H1 (cell line): Measurements from ENCODE around the gene PLEKHA5. TPM values are rescaled to one million over a fixed set of nuclear protein-coding genes. Genes with fewer than 3 reads are reported as not detected.

Source experiments
- CTCF ChIA-PET: fragments of 300-600 bp; sonication (Branson Sonifier 250); formaldehyde crosslinking; loops from one replicate; lab custom pipeline; 2021; ENCODE audit not compliant: partially characterized antibody; lab: Charles Lee
- POLR2A ChIA-PET: fragments of 300-600 bp; sonication (Branson Sonifier 250); formaldehyde crosslinking; loops from one replicate; lab custom pipeline; 2021; ENCODE audit warnings: inconsistent platforms; ENCODE audit not compliant: partially characterized antibody; lab: Charles Lee
- DNase-seq, 2 experiments: peaks; one replicate each; pipeline versions ENCODE4 v3.0.0 to v3.0.0-alpha.2; 2010 to 2022; ENCODE audit warnings: low spot score in 2 of 2, low read depth in 1 of 2, mixed read lengths in 1 of 2
- FAIRE-seq: peaks from 2 replicates; lab custom pipeline; 2011; peaks lifted over from hg19 to GRCh38; lab: Jason Lieb, UNC
- H2AFZ ChIP-seq: 2 replicates; pipeline ENCODE4 v1.8.1; 2012; ENCODE audit warnings: low read length, inconsistent platforms
- H2AK5ac ChIP-seq: 2 replicates; pipeline ENCODE4 v1.6.1; 2013; ENCODE audit warnings: low read depth, low read length
- H2BK120ac ChIP-seq: replicated peaks from 2 replicates; pipeline ENCODE3; 2013; ENCODE audit warnings: low read depth, low read length, inconsistent platforms
- H2BK12ac ChIP-seq: 2 replicates; pipeline ENCODE4 v1.6.1; 2013; ENCODE audit warnings: low read depth, low read length
- H2BK15ac ChIP-seq: 2 replicates; pipeline ENCODE4 v1.6.1; 2013; ENCODE audit warnings: low read length
- H2BK20ac ChIP-seq: 2 replicates; pipeline ENCODE4 v1.6.1; 2013; ENCODE audit warnings: low read length
- H2BK5ac ChIP-seq: 2 replicates; pipeline ENCODE4 v1.6.1; 2013; ENCODE audit warnings: low read depth, low read length
- H3K14ac ChIP-seq: 2 replicates; pipeline ENCODE4 v1.6.1; 2013; ENCODE audit warnings: inconsistent platforms; ENCODE audit not compliant: insufficient read length
- H3K18ac ChIP-seq: 2 replicates; pipeline ENCODE4 v1.6.1; 2013; ENCODE audit warnings: low read length; ENCODE audit errors: extremely low read depth
- H3K23ac ChIP-seq: 2 replicates; pipeline ENCODE4 v1.6.1; 2013; ENCODE audit warnings: inconsistent platforms; ENCODE audit not compliant: insufficient read length
- H3K23me2 ChIP-seq: 2 replicates; pipeline ENCODE4 v1.6.1; 2013; ENCODE audit warnings: low read depth, low read length
- H3K27ac ChIP-seq: 2 replicates; pipeline ENCODE4 v1.6.1; 2011; ENCODE audit warnings: low read depth, low read length, inconsistent platforms
- H3K27me3 ChIP-seq, 4 experiments: replicated peaks in 1 of 4; 1 replicate in 1 of 4; 2 replicates in 3 of 4; pipeline versions ENCODE4 v1.6.1 to v1.8.1; 2011 to 2013; ENCODE audit warnings: low read length in 3 of 4, mild to moderate bottlenecking in 3 of 4, inconsistent platforms in 2 of 4, mixed read lengths in 2 of 4, moderate library complexity in 1 of 4; ENCODE audit not compliant: control insufficient read depth in 3 of 4, insufficient read depth in 3 of 4; ENCODE audit errors: extremely low read depth in 1 of 4
- H3K36me3 ChIP-seq, 4 experiments: 2 replicates each; pipeline versions ENCODE4 v1.6.1 to v1.8.1; 2011 to 2013; ENCODE audit warnings: mild to moderate bottlenecking in 4 of 4, low read length in 3 of 4, moderate library complexity in 2 of 4, control low read depth in 1 of 4, inconsistent platforms in 1 of 4; ENCODE audit not compliant: insufficient read depth in 4 of 4, control insufficient read depth in 2 of 4
- H3K4ac ChIP-seq: replicated peaks from 2 replicates; pipeline ENCODE3; 2013; ENCODE audit warnings: low read length, low read depth, mixed read lengths, inconsistent platforms; ENCODE audit not compliant: insufficient read length
- H3K4me1 ChIP-seq, 4 experiments: replicated peaks in 1 of 4; 1 replicate in 1 of 4; 2 replicates in 3 of 4; pipeline versions ENCODE4 v1.6.1 to v1.8.1; 2011 to 2013; ENCODE audit warnings: low read length in 3 of 4, inconsistent platforms in 2 of 4, mixed read lengths in 1 of 4; ENCODE audit not compliant: insufficient read depth in 4 of 4, control insufficient read depth in 3 of 4
- H3K4me2 ChIP-seq, 2 experiments: 2 replicates each; pipeline versions ENCODE4 v1.6.1 to v1.8.1; 2011 to 2013; ENCODE audit warnings: low read depth in 2 of 2, low read length in 2 of 2, control low read depth in 1 of 2, inconsistent platforms in 1 of 2, mild to moderate bottlenecking in 1 of 2; ENCODE audit not compliant: insufficient read depth in 1 of 2
- H3K4me3 ChIP-seq, 4 experiments: fragments of 200-600, 300-600 bp in 1 of 4; sonication (generic), shearing (Covaris generic), sonication (Bioruptor Twin) in 1 of 4; 2 replicates each; pipeline versions ENCODE4 v1.5.1 to v1.8.1; 2011 to 2016; ENCODE audit warnings: low read length in 4 of 4, low read depth in 3 of 4, control low read depth in 2 of 4, inconsistent platforms in 2 of 4, mild to moderate bottlenecking in 2 of 4, mixed read lengths in 1 of 4, moderate library complexity in 1 of 4; ENCODE audit not compliant: insufficient read depth in 2 of 4; ENCODE audit errors: extremely low read depth in 1 of 4
- H3K56ac ChIP-seq: replicated peaks from 2 replicates; pipeline ENCODE3; 2013; ENCODE audit warnings: low read depth, mild to moderate bottlenecking, mixed read lengths, low read length, inconsistent platforms; ENCODE audit not compliant: insufficient read length
- H3K79me1 ChIP-seq: 2 replicates; pipeline ENCODE4 v1.6.1; 2013; ENCODE audit warnings: low read depth, low read length, control low read depth
- H3K79me2 ChIP-seq, 2 experiments: 2 replicates each; pipeline versions ENCODE4 v1.6.1 to v1.8.1; 2012 to 2013; ENCODE audit warnings: low read length in 2 of 2, mild to moderate bottlenecking in 2 of 2, inconsistent platforms in 1 of 2; ENCODE audit not compliant: insufficient read depth in 2 of 2, control insufficient read depth in 1 of 2
- H3K9ac ChIP-seq, 4 experiments: replicated peaks in 1 of 4; 1 replicate in 1 of 4; 2 replicates in 3 of 4; pipeline versions ENCODE4 v1.6.1 to v1.8.1; 2011 to 2013; ENCODE audit warnings: low read depth in 3 of 4, low read length in 3 of 4, control low read depth in 2 of 4, mild to moderate bottlenecking in 2 of 4, moderate library complexity in 2 of 4, inconsistent platforms in 1 of 4; ENCODE audit errors: extremely low read depth in 1 of 4
- H3K9me3 ChIP-seq, 2 experiments: 2 replicates each; pipeline versions ENCODE4 v1.6.1 to v1.8.1; 2012 to 2013; ENCODE audit warnings: mild to moderate bottlenecking in 2 of 2, moderate library complexity in 2 of 2, control low read depth in 1 of 2, inconsistent platforms in 1 of 2, low read depth in 1 of 2, low read length in 1 of 2, mixed read lengths in 1 of 2; ENCODE audit not compliant: insufficient read depth in 2 of 2
- H4K20me1 ChIP-seq, 2 experiments: replicated peaks in 1 of 2; 2 replicates each; pipeline versions ENCODE3 to v1.8.1; 2011 to 2013; ENCODE audit warnings: inconsistent platforms in 2 of 2, low read length in 2 of 2, mild to moderate bottlenecking in 1 of 2; ENCODE audit not compliant: insufficient read depth in 2 of 2, control insufficient read depth in 1 of 2
- H4K5ac ChIP-seq: 2 replicates; pipeline ENCODE4 v1.6.1; 2013; ENCODE audit warnings: low read length, low read depth, mixed read lengths, inconsistent platforms; ENCODE audit not compliant: insufficient read length
- H4K8ac ChIP-seq: 2 replicates; pipeline ENCODE4 v1.8.0; 2013; ENCODE audit warnings: mild to moderate bottlenecking, moderate library complexity, low read length, inconsistent platforms; ENCODE audit not compliant: insufficient read depth; ENCODE audit errors: extremely low read depth
- H4K91ac ChIP-seq: replicated peaks from 2 replicates; pipeline ENCODE3; 2013; ENCODE audit warnings: low read length, mixed read lengths, inconsistent platforms; ENCODE audit not compliant: insufficient read length
- ATF3 ChIP-seq: IDR thresholded peaks from 2 replicates; pipeline ENCODE4 v1.6.1; 2011; ENCODE audit warnings: low read depth, mild to moderate bottlenecking, low read length; ENCODE audit not compliant: insufficient read depth
- CHD1 ChIP-seq: IDR thresholded peaks from 2 replicates; pipeline ENCODE4 v1.6.1; 2012; ENCODE audit warnings: low read depth, low read length, improper control_type of control experiment
- CHD2 ChIP-seq: IDR thresholded peaks from 2 replicates; pipeline ENCODE4 v1.6.1; 2012; ENCODE audit warnings: low read length, improper control_type of control experiment
- CTCF ChIP-seq, 3 experiments: IDR thresholded peaks; 1 replicate in 2 of 3; 2 replicates in 1 of 3; pipeline versions ENCODE4 v1.5.1 to v1.6.1; 2011; ENCODE audit warnings: low read length in 3 of 3, mild to moderate bottlenecking in 3 of 3, inconsistent platforms in 2 of 3, low read depth in 1 of 3, moderate library complexity in 1 of 3; ENCODE audit not compliant: insufficient read depth in 1 of 3; ENCODE audit errors: control extremely low read depth in 1 of 3
- EP300 ChIP-seq, 2 experiments: IDR thresholded peaks; 1 replicate in 1 of 2; 2 replicates in 1 of 2; pipeline ENCODE4 v1.6.1; 2011 to 2012; ENCODE audit warnings: low read depth in 2 of 2, low read length in 2 of 2, mild to moderate bottlenecking in 2 of 2, borderline replicate concordance in 1 of 2, inconsistent platforms in 1 of 2, moderate library complexity in 1 of 2
- FOSL1 ChIP-seq: IDR thresholded peaks from 2 replicates; pipeline ENCODE4 v1.6.1; 2011; ENCODE audit warnings: mild to moderate bottlenecking, low read depth, low read length, moderate library complexity; ENCODE audit not compliant: insufficient read depth
- GTF2F1 ChIP-seq: IDR thresholded peaks from 2 replicates; pipeline ENCODE4 v1.6.1; 2012; ENCODE audit warnings: low read depth, low read length, improper control_type of control experiment, borderline replicate concordance
- POLR2A ChIP-seq, 2 experiments: IDR thresholded peaks; 1 replicate in 1 of 2; 2 replicates in 1 of 2; pipeline ENCODE4 v1.6.1; 2011; ENCODE audit warnings: low read depth in 2 of 2, low read length in 2 of 2, mild to moderate bottlenecking in 2 of 2; ENCODE audit errors: control extremely low read depth in 1 of 2
- SUZ12 ChIP-seq: fragments of 200-600 bp; sonication (generic); IDR thresholded peaks from 2 replicates; pipeline ENCODE4 v1.6.1; 2012; ENCODE audit warnings: mild to moderate bottlenecking, inconsistent platforms, low read length, moderate library complexity, mixed read lengths
- TEAD4 ChIP-seq: IDR thresholded peaks from 2 replicates; pipeline ENCODE4 v1.6.1; 2012; ENCODE audit warnings: low read depth, low read length, inconsistent platforms, mixed read lengths
- WGBS, 2 experiments: shearing (Covaris generic) in 1 of 2; methylation state at CpG; one replicate each; pipeline versions ENCODE4 v1.1.6 to v1.1.7; 2013 to 2015; ENCODE audit warnings: low lambda C conversion rate in 2 of 2, mixed read lengths in 2 of 2, inconsistent platforms in 1 of 2, low coverage in 1 of 2, missing lambda C conversion rate in 1 of 2; ENCODE audit not compliant: insufficient replicate concordance in 2 of 2, insufficient coverage in 1 of 2, insufficient read length in 1 of 2; ENCODE audit errors: extremely low coverage in 1 of 2, missing lambda C conversion rate in 1 of 2; 5-methylcytosine and 5-hydroxymethylcytosine counted together
- polyA plus RNA-seq, 7 experiments: library from polyadenylated mRNA; depleted of rRNA in 3 of 7; stranded (reverse) in 5 of 7; unstranded in 2 of 7; fragments of >200 nt in 5 of 7; fragments of 200-250 nt in 2 of 7; gene quantifications; 1 replicate in 5 of 7; 2 replicates in 1 of 7; 4 replicates in 1 of 7; pipeline versions ENCODE4 v1.2.1 to v1.2.3, GENCODE V29; 2011 to 2013; ENCODE audit warnings: missing spikeins in 2 of 7, mixed read lengths in 2 of 7
- total RNA-seq: library from RNA; stranded (reverse); fragmentation: NEBNext Ultra II Directional; extraction: Animal tissue kit (Norgen Biotek cat#: 25700); gene quantifications from 2 replicates; pipeline ENCODE4 v1.2.1, GENCODE V29; 2021

Gene PLEKHA5
- total and polyA plus RNA-seq, 2 of the 8 experiments (the other 6 are each of a cell fraction or from before 2014, with no cell fraction given) = 17.2 to 66.1 TPM

- Histone ChIP-seq H3K4me3 (no peak overlapping the region), H3K9ac (no peak overlapping the region), H3K4me2 (0 out of 4 replicates have a peak overlapping the region, but pooled peaks have one; percentile 3 to 13), H2BK12ac (no peak overlapping the region), H3K4me1 (peaks cover 5 to 11% (median 8%) of the 10 kb centered on the region in 4 experiments; a peak in 6 of 7 replicates), H3K36me3 (peaks cover 0 to 13% (median 5%) of the 10 kb centered on the region in 4 experiments; a peak in 3 of 8 replicates), H2AK5ac (no peak overlapping the region), H3K56ac (no peak overlapping the region), H3K18ac (no peak overlapping the region), H3K9me3 (peaks cover 0 to 3% of the 10 kb centered on the region in 2 experiments; a peak in 1 of 4 replicates), H2BK15ac (no peak overlapping the region), H2AFZ (no peak overlapping the region), H3K79me1 (peaks cover 2% of the 10 kb centered on the region; the same call in 1 of the 2 replicates), H2BK20ac (no peak overlapping the region), H3K27me3 (no peaks in the 10 kb centered on the region), H3K27ac (no peak overlapping the region), H3K14ac (no peak overlapping the region), H3K4ac (no peak overlapping the region), H4K8ac (no peak overlapping the region), H3K23me2 (no peaks in the 10 kb centered on the region; the same call in 1 of the 2 replicates), H2BK120ac (no peak overlapping the region), H3K79me2 (peaks cover 2 to 66% of the 10 kb centered on the region in 2 experiments; a peak in 3 of 4 replicates), H2BK5ac (no peak overlapping the region), H4K5ac (no peak overlapping the region), H4K20me1 (peaks cover under 1 to 8% of the 10 kb centered on the region in 2 experiments), H4K91ac (no peak overlapping the region), H3K23ac (no peak overlapping the region)
- ChIA-PET CTCF (interaction anchor here (1.2 to 1.4 kb wide), 3 partner anchors 9 to 30 kb away, joined by 3 to 4 read pairs (median 3); no protein-coding TSS in a partner anchor), POLR2A (interaction anchor here (1.3 kb wide), 1 partner anchor 12 kb away, joined by 3 read pairs; no protein-coding TSS in a partner anchor)
- FAIRE-seq (peak; percentile 13), DNase-seq (no peak)
- WGBS, 2 experiments = 71% methylated on average over 1 of the region's 1 CpG; no CpG with 5 or more reads in 1 of the 2 experiments
- TF ChIP-seq POLR2A (IDR thresholded peaks at IDR 0.05; ENCODE audit: control extremely low read depth in 1 of 2, low read depth in 2 of 2, low read length in 2 of 2) (no peak), GTF2F1 (no peak), EP300 (IDR thresholded peaks at IDR 0.05; ENCODE audit: borderline replicate concordance in 1 of 2, low read depth in 2 of 2, low read length in 2 of 2) (no peak), CHD1 (no peak), TEAD4 (no peak), ATF3 (no peak), SUZ12 (no peak), CTCF (IDR thresholded peaks at IDR 0.05; ENCODE audit: control extremely low read depth in 1 of 3, insufficient read depth in 1 of 3, low read depth in 1 of 3, low read length in 3 of 3) (no peak), FOSL1 (no peak), CHD2 (no peak)
Observed at GRCh38 chr12:19214020-19214419, 84.5 kb downstream of the PLEKHA5 start.
